PC-9 (cell line): Measurements from ENCODE around the gene CDS2.

Experiments used
- CTCF ChIP-seq: fragments of 200-600 bp; sonication (generic); conservative IDR thresholded peaks from 2 replicates; pipeline ENCODE4 v1.6.1; 2017; ENCODE audit warnings: mixed run types, antibody characterized with exemption, mild to moderate bottlenecking, moderate library complexity
- EZH2 ChIP-seq: fragments of 200-600 bp; sonication (generic); IDR thresholded peaks from 2 replicates; pipeline ENCODE4 v1.8.0; 2017; ENCODE audit warnings: antibody characterized with exemption, low read depth

GRCh38 chr20:5190444-5190843, 63.6 kb downstream of the CDS2 start:
- TF ChIP-seq CTCF, result no peak
- no peak for TF ChIP-seq EZH2
